DOHH2 (cell line): ENCODE results near the gene ACOT12.

ENCODE experiments used
- CTCF ChIP-seq: fragments of 200-600 bp; sonication (generic); IDR thresholded peaks from one replicate; pipeline ENCODE4 v1.5.1; 2014; ENCODE audit warnings: antibody characterized with exemption, mild to moderate bottlenecking, low read depth, low read length; ENCODE audit not compliant: poor library complexity, severe bottlenecking
- EZH2phosphoT487 ChIP-seq: fragments of 200-600 bp; sonication (generic); IDR thresholded peaks from 2 replicates; pipeline ENCODE4 v1.6.1; 2017; ENCODE audit warnings: borderline replicate concordance, mild to moderate bottlenecking, antibody characterized with exemption, low read length, moderate library complexity, mixed read lengths

GRCh38 chr5:81337803-81338202 lies 56.1 kb downstream of the ACOT12 start:
- TF ChIP-seq EZH2phosphoT487 = no peak
- no peak for TF ChIP-seq CTCF
